A673 (cell line): Measurements from ENCODE around the gene CGNL1. TPM values are rescaled to one million over a fixed set of nuclear protein-coding genes. Genes with fewer than 3 reads are reported as not detected.

Experiments
- BruUV-seq: library from RNA; stranded (reverse); fragments of 400-500 nt; replicated peaks from 2 replicates; lab custom pipeline; 2021; lab: Mats Ljungman, UMichigan
- CTCF ChIA-PET: fragments of 300-600 bp; sonication (Branson Sonifier 250); formaldehyde crosslinking; loops from one replicate; lab custom pipeline; 2022; ENCODE audit warnings: antibody characterized with exemption; lab: Charles Lee
- POLR2A ChIA-PET: fragments of 300-600 bp; sonication (Branson Sonifier 250); formaldehyde crosslinking; loops from one replicate; lab custom pipeline; 2022; ENCODE audit warnings: antibody characterized with exemption; ENCODE audit not compliant: low non-redundant PET; lab: Charles Lee
- DNase-seq: peaks from one replicate; pipeline ENCODE4 v3.0.0-alpha.2; 2015; ENCODE audit warnings: low spot score
- H3K27ac ChIP-seq: fragments of 200-600 bp; sonication (generic); 2 replicates; pipeline ENCODE4 v1.5.1; 2016; ENCODE audit warnings: mixed run types, low read depth, mild to moderate bottlenecking, mixed read lengths, antibody characterized with exemption, low read length; ENCODE audit not compliant: poor library complexity, severe bottlenecking
- H3K27me3 ChIP-seq: fragments of 200-600 bp; sonication (generic); replicated peaks from 2 replicates; pipeline ENCODE4 v1.6.1; 2017; ENCODE audit warnings: mixed run types, low read depth, mild to moderate bottlenecking, mixed read lengths, antibody characterized with exemption, low read length; ENCODE audit not compliant: insufficient read depth, poor library complexity
- H3K36me3 ChIP-seq: fragments of 200-600 bp; sonication (generic); 2 replicates; pipeline ENCODE4 v1.6.1; 2016; ENCODE audit warnings: mixed run types, mild to moderate bottlenecking, mixed read lengths, antibody characterized with exemption, low read length; ENCODE audit not compliant: insufficient read depth, poor library complexity, severe bottlenecking
- H3K4me1 ChIP-seq: fragments of 200-600 bp; sonication (generic); 2 replicates; pipeline ENCODE4 v1.6.1; 2017; ENCODE audit warnings: mixed run types, mild to moderate bottlenecking, mixed read lengths, antibody characterized with exemption, low read length; ENCODE audit not compliant: insufficient read depth, poor library complexity, severe bottlenecking
- H3K4me3 ChIP-seq: fragments of 200-600 bp; sonication (generic); 2 replicates; pipeline ENCODE4 v1.5.1; 2016; ENCODE audit warnings: low read depth, mixed run types, mild to moderate bottlenecking, mixed read lengths, low read length; ENCODE audit not compliant: poor library complexity, severe bottlenecking
- H3K9me3 ChIP-seq: fragments of 200-600 bp; sonication (generic); 2 replicates; pipeline ENCODE4 v1.6.1; 2016; ENCODE audit warnings: mixed run types, low read depth, mild to moderate bottlenecking, mixed read lengths, antibody characterized with exemption, low read length; ENCODE audit not compliant: poor library complexity, severe bottlenecking
- CTCF ChIP-seq: fragments of 300-800, 200-600 bp; sonication (generic); conservative IDR thresholded peaks from 2 replicates; pipeline ENCODE4 v1.5.1; 2017; ENCODE audit warnings: low read depth, mild to moderate bottlenecking, antibody characterized with exemption, low read length, moderate library complexity, mixed read lengths
- EZH2 ChIP-seq: fragments of 200-600 bp; sonication (generic); IDR thresholded peaks from 2 replicates; pipeline ENCODE4 v1.6.1; 2017; ENCODE audit warnings: borderline replicate concordance, low read depth, mild to moderate bottlenecking, mixed read lengths, antibody characterized with exemption, low read length; ENCODE audit not compliant: poor library complexity, severe bottlenecking
- intact Hi-C: fragments of 100-400 bp; cut with micrococcal nuclease; formaldehyde crosslinking; loops from one replicate; pipeline ENCODE4 v1.10.0; 2022; ENCODE audit not compliant: unreplicated experiment
- total RNA-seq: library from RNA; stranded (reverse); gene quantifications from 2 replicates; pipeline ENCODE4 v1.2.3, GENCODE V29; 2021

Gene CGNL1
- total RNA-seq, 1 experiment from 2014 or later = 0.58 TPM

DNA sequence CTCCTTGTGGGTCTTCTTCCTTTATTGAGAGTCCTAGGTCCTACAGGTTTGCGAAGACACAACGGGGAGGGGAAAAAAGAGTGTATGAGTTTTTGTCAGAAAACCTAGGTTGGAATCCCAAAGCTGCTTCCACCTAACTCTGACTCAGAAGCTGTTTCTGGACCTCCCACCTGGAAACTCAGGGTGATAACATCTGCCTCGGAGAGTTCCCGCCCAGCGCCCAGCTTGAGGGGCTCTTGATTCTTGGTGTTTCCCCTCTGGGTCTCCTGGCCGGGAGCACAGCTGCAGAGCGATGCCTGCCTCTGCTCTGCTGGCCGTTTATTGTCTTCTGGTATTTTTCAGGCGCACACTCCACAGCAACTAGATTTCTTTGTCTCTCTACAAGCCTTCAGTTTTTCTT, 162.5 kb downstream of the CGNL1 start:
- intact Hi-C loops = no loop called here
- no TSS peak for BruUV-seq
- POLR2A ChIA-PET = interaction anchor here (0.6 kb wide), 1 partner anchor 185 kb away, joined by 16 read pairs; no protein-coding TSS in a partner anchor

GRCh38 chr15:57540211-57540610, 163.9 kb downstream of the CGNL1 start:
- intact Hi-C loops = no loop called here
- H3K4me3 ChIP-seq = no peak overlapping the region
- DNase-seq = no peak
- ChIA-PET CTCF (no interaction called here), POLR2A (no interaction called here)
- H3K36me3 ChIP-seq = no peaks in the 10 kb centered on the region
- H3K4me1 ChIP-seq = peaks cover 27% of the 10 kb centered on the region
- TF ChIP-seq EZH2 (no peak), CTCF (no peak)
- no peaks in the 10 kb centered on the region for H3K27me3 ChIP-seq
- no peak overlapping the region for H3K27ac ChIP-seq
- BruUV-seq = no TSS peak
- H3K9me3 ChIP-seq = peaks cover 7% of the 10 kb centered on the region

More for the DNA sequence above, 162.5 kb downstream of the CGNL1 start:
- no peak overlapping the region for H3K4me3 ChIP-seq
- CTCF ChIA-PET = no interaction called here
- peaks cover 7% of the 10 kb centered on the region for H3K9me3 ChIP-seq
- H3K4me1 ChIP-seq = peaks cover 41% of the 10 kb centered on the region
- H3K27ac ChIP-seq = peak overlapping the region; percentile 1
- H3K27me3 ChIP-seq = no peaks in the 10 kb centered on the region
- TF ChIP-seq EZH2 (no peak), CTCF (no peak)
- H3K36me3 ChIP-seq = no peaks in the 10 kb centered on the region
- no peak for DNase-seq

GRCh38 chr15:57540736-57541135, 164.4 kb downstream of the CGNL1 start:
- ChIA-PET POLR2A (no interaction called here), CTCF (no interaction called here)
- TF ChIP-seq CTCF (no peak), EZH2 (no peak)
- Histone ChIP-seq H3K4me1 (peaks cover 27% of the 10 kb centered on the region), H3K27ac (no peak overlapping the region), H3K4me3 (no peak overlapping the region), H3K9me3 (peaks cover 5% of the 10 kb centered on the region), H3K36me3 (no peaks in the 10 kb centered on the region), H3K27me3 (no peaks in the 10 kb centered on the region)
- DNase-seq = no peak
- intact Hi-C loops = no loop called here
- no TSS peak for BruUV-seq
